ENCODE results near the gene ZNF580. TPM values are rescaled to one million over a fixed set of nuclear protein-coding genes. Genes with fewer than 3 reads are reported as not detected.

The ZNF580 gene
- polyA plus RNA-seq, 3 donors from 2014 or later, result 9.6 to 27.8 (median 13.8) TPM

GRCh38 chr19:55668603-55669348 is 28.0 kb downstream of the ZNF580 start:
- no peak for DNase-seq
- no peak overlapping the region for H3K27ac Mint-ChIP-seq
- peaks cover 1 to 13% (median 9%) of the 10 kb centered on the region in 3 donors for H3K27me3 Mint-ChIP-seq (ENCODE audit: low read depth in 3 of 3)
- peaks cover 15 to 32% of the 10 kb centered on the region in 2 donors for H3K4me1 Mint-ChIP-seq
- peaks cover 0 to 1% (median 0%) of the 10 kb centered on the region in 6 donors for H3K9me3 Mint-ChIP-seq
- H3K36me3 Mint-ChIP-seq, result peaks cover 0 to 24% (median 0%) of the 10 kb centered on the region in 3 donors
- H3K4me3 Mint-ChIP-seq, result no peak overlapping the region

- Mint-ChIP-seq H3K4me1 (peaks cover 13 to 30% of the 10 kb centered on the region in 2 donors), H3K9me3 (peaks cover 0 to 1% (median 0%) of the 10 kb centered on the region in 6 donors), H3K4me3 (no peak overlapping the region), H3K27ac (no peak overlapping the region), H3K27me3 (ENCODE audit: low read depth in 3 of 3) (peaks cover 2 to 13% (median 5%) of the 10 kb centered on the region in 3 donors), H3K36me3 (peaks cover 0 to 15% (median 0%) of the 10 kb centered on the region in 3 donors)
- DNase-seq, result no peak
Measured at GRCh38 chr19:55669418-55670279, 28.8 kb downstream of the ZNF580 start.

- Mint-ChIP-seq H3K4me3 (peak overlapping the region in 1 of 5 donors; percentile 6), H3K27ac (peak overlapping the region in 3 of 6 donors; percentile 17 to 53 (median 30)), H3K4me1 (peaks cover 15 to 34% of the 10 kb centered on the region in 2 donors), H3K36me3 (peaks cover 0 to 11% (median 0%) of the 10 kb centered on the region in 3 donors), H3K9me3 (peaks cover 0 to 1% (median 0%) of the 10 kb centered on the region in 6 donors), H3K27me3 (ENCODE audit: low read depth in 3 of 3) (peaks cover 4 to 12% (median 7%) of the 10 kb centered on the region in 3 donors)
- no peak for DNase-seq
Measured at GRCh38 chr19:55670280-55671053, 29.7 kb downstream of the ZNF580 start.

GRCh38 chr19:55671054-55671378 is 30.2 kb downstream of the ZNF580 start:
- Mint-ChIP-seq H3K27ac (peak overlapping the region in 3 of 6 donors; percentile 12 to 67 (median 53)), H3K4me1 (peaks cover 20 to 39% of the 10 kb centered on the region in 2 donors), H3K4me3 (no peak overlapping the region), H3K36me3 (peaks cover 0 to 11% (median 0%) of the 10 kb centered on the region in 3 donors), H3K27me3 (ENCODE audit: low read depth in 3 of 3) (peaks cover 8 to 14% (median 12%) of the 10 kb centered on the region in 3 donors), H3K9me3 (peaks cover 0 to 1% (median 0%) of the 10 kb centered on the region in 6 donors)
- no peak for DNase-seq

GRCh38 chr19:55672418-55672817 is 31.6 kb downstream of the ZNF580 start:
- Mint-ChIP-seq H3K4me1 (peaks cover 33 to 53% of the 10 kb centered on the region in 2 donors), H3K4me3 (peak overlapping the region in 2 of 5 donors; percentile 10 to 11), H3K9me3 (peaks cover 0 to 1% (median 0%) of the 10 kb centered on the region in 6 donors), H3K27me3 (ENCODE audit: low read depth in 3 of 3) (peaks cover 10 to 14% (median 12%) of the 10 kb centered on the region in 3 donors), H3K36me3 (peaks cover 0 to 11% (median 0%) of the 10 kb centered on the region in 3 donors), H3K27ac (peak overlapping the region in 5 of 6 donors; percentile 16 to 87 (median 51))
- no peak for DNase-seq

GRCh38 chr19:55673465-55673864 is 32.7 kb downstream of the ZNF580 start:
- H3K27me3 Mint-ChIP-seq (ENCODE audit: low read depth in 3 of 3), result peaks cover 10 to 13% (median 11%) of the 10 kb centered on the region in 3 donors
- H3K9me3 Mint-ChIP-seq, result peaks cover 0 to 1% (median 0%) of the 10 kb centered on the region in 6 donors
- peak overlapping the region; percentile 75 to 92 (median 82) for H3K27ac Mint-ChIP-seq
- H3K4me1 Mint-ChIP-seq, result peaks cover 39 to 64% of the 10 kb centered on the region in 2 donors
- no peak for DNase-seq
- peaks cover 0 to 11% (median 0%) of the 10 kb centered on the region in 3 donors for H3K36me3 Mint-ChIP-seq
- H3K4me3 Mint-ChIP-seq, result peak overlapping the region in 2 of 5 donors; percentile 4 to 33

GRCh38 chr19:55673889-55674288 is 33.1 kb downstream of the ZNF580 start:
- H3K4me3 Mint-ChIP-seq, result peak overlapping the region in 2 of 5 donors; percentile 4 to 33
- peaks cover 0 to 1% (median 0%) of the 10 kb centered on the region in 6 donors for H3K9me3 Mint-ChIP-seq
- H3K27ac Mint-ChIP-seq, result peak overlapping the region; percentile 75 to 92 (median 82)
- H3K4me1 Mint-ChIP-seq, result peaks cover 40 to 65% of the 10 kb centered on the region in 2 donors
- peaks cover 0 to 11% (median 0%) of the 10 kb centered on the region in 3 donors for H3K36me3 Mint-ChIP-seq
- H3K27me3 Mint-ChIP-seq (ENCODE audit: low read depth in 3 of 3), result peaks cover 10 to 15% (median 11%) of the 10 kb centered on the region in 3 donors
- DNase-seq, result no peak

GRCh38 chr19:55674459-55674840 is 33.6 kb downstream of the ZNF580 start:
- Mint-ChIP-seq H3K9me3 (peaks cover 0 to 1% (median 0%) of the 10 kb centered on the region in 6 donors), H3K27me3 (ENCODE audit: low read depth in 3 of 3) (peaks cover 10 to 15% (median 11%) of the 10 kb centered on the region in 3 donors), H3K27ac (peak overlapping the region; percentile 82 to 98 (median 86)), H3K4me3 (peak overlapping the region; percentile 55 to 67 (median 60)), H3K36me3 (peaks cover 0 to 11% (median 0%) of the 10 kb centered on the region in 3 donors), H3K4me1 (peaks cover 41 to 65% of the 10 kb centered on the region in 2 donors)
- no peak for DNase-seq

GRCh38 chr19:55674841-55675660 is 34.2 kb downstream of the ZNF580 start, which contains the start of gene EPN1:
Gene EPN1 (plus strand): TSS chr19:55675226. CDS start chr19:55678628, 3,402 bp downstream.
- Mint-ChIP-seq H3K36me3 (peaks cover 0 to 11% (median 0%) of the 10 kb centered on the region in 3 donors), H3K27ac (peak within 1 kb of the TSS; percentile 96 to 99 (median 98)), H3K27me3 (ENCODE audit: low read depth in 3 of 3) (peaks cover 10 to 17% (median 11%) of the 10 kb centered on the region in 3 donors), H3K9me3 (peaks cover 0 to 1% (median 0%) of the 10 kb centered on the region in 6 donors), H3K4me3 (peak within 1 kb of the TSS; percentile 94 to 98 (median 95)), H3K4me1 (peaks cover 46 to 65% of the 10 kb centered on the region in 2 donors)
- DNase-seq, result peak; percentile 94 to 97 (median 96)

- peak in 2 of 3 donors; percentile 17 to 18 for DNase-seq
- Mint-ChIP-seq H3K4me3 (peak overlapping the region; percentile 94 to 98 (median 95)), H3K27me3 (ENCODE audit: low read depth in 3 of 3) (peaks cover 9 to 17% (median 10%) of the 10 kb centered on the region in 3 donors), H3K9me3 (peaks cover 0 to 1% (median 0%) of the 10 kb centered on the region in 6 donors), H3K36me3 (peaks cover 0 to 11% (median 0%) of the 10 kb centered on the region in 3 donors), H3K27ac (peak overlapping the region; percentile 96 to 99 (median 98)), H3K4me1 (peaks cover 41 to 61% of the 10 kb centered on the region in 2 donors)
Measured at GRCh38 chr19:55675661-55676354, 35.0 kb downstream of the ZNF580 start.

GRCh38 chr19:55676383-55676782 is 35.6 kb downstream of the ZNF580 start:
- Mint-ChIP-seq H3K4me1 (peaks cover 39 to 55% of the 10 kb centered on the region in 2 donors), H3K27ac (peak overlapping the region; percentile 96 to 99 (median 98)), H3K4me3 (peak overlapping the region; percentile 75 to 98 (median 94)), H3K27me3 (ENCODE audit: low read depth in 3 of 3) (peaks cover 8 to 15% (median 10%) of the 10 kb centered on the region in 3 donors), H3K36me3 (peaks cover 0 to 11% (median 0%) of the 10 kb centered on the region in 3 donors), H3K9me3 (no peaks in the 10 kb centered on the region)
- DNase-seq, result no peak
